Right lobe of liver (tissue), 6 donors: Measurements from ENCODE around the gene ZNHIT6. TPM values are rescaled to one million over a fixed set of nuclear protein-coding genes. Genes with fewer than 3 reads are reported as not detected.

Source experiments
- ATAC-seq, 4 donors: fragments of 200-7000 bp; cut with Tn5 transposase; one replicate each; pipeline ENCODE4 v1.9.1; 2020; ENCODE audit warnings: mild to moderate bottlenecking in 4 of 4, moderate library complexity in 4 of 4
- DNase-seq, 3 donors: peaks; one replicate each; pipeline ENCODE4 v3.0.0-alpha.2; 2020
- H3K27ac ChIP-seq, 3 donors: fragments of 200-600 bp; one replicate each; pipeline ENCODE4 v1.8.0; 2022
- H3K27me3 ChIP-seq, 2 donors: fragments of 200-600 bp; one replicate each; pipeline ENCODE4 v1.8.0; 2022
- H3K36me3 ChIP-seq, 4 donors: fragments of 200-600 bp; sonication (generic) in 1 of 4; one replicate each; pipeline versions ENCODE4 v1.5.1 to v1.8.0; 2017 to 2022; ENCODE audit warnings: control low read depth in 1 of 4
- H3K4me1 ChIP-seq, 4 donors: fragments of 200-600 bp; sonication (generic) in 1 of 4; one replicate each; pipeline versions ENCODE4 v1.5.1 to v1.8.0; 2017 to 2022; ENCODE audit warnings: control low read depth in 1 of 4
- H3K4me3 ChIP-seq, 3 donors: fragments of 200-600 bp; one replicate each; pipeline ENCODE4 v1.8.0; 2022
- H3K9me3 ChIP-seq, 4 donors: fragments of 200-600 bp; sonication (generic) in 1 of 4; one replicate each; pipeline versions ENCODE4 v1.5.1 to v1.8.0; 2017 to 2022; ENCODE audit warnings: control low read depth in 1 of 4
- POLR2A ChIP-seq: fragments of 450-650 bp; IDR thresholded peaks from one replicate; pipeline ENCODE4 v1.6.1; 2017; ENCODE audit warnings: antibody characterized with exemption, mild to moderate bottlenecking
- WGBS: methylation state at CpG from one replicate; pipeline ENCODE4 v1.1.6; 2018; ENCODE audit warnings: low coverage, low lambda C conversion rate; ENCODE audit not compliant: insufficient coverage; ENCODE audit errors: missing lambda C conversion rate; 5-methylcytosine and 5-hydroxymethylcytosine counted together
- intact Hi-C, 2 donors: fragments of 100-400 bp; cut with DNase I; formaldehyde crosslinking; loops; one replicate each; pipeline versions ENCODE4 v1.11.2 to v1.14.1; 2022
- long read RNA-seq: library from polyadenylated mRNA; unstranded; transcript quantifications from one replicate; pipeline ENCODE4 v2.0.0, GENCODE V29; 2019
- total RNA-seq, 6 experiments: library from RNA; depleted of rRNA in 2 of 6; stranded (reverse); fragments of >200 nt in 2 of 6; fragmentation: NEBNext Ultra II Directional in 3 of 6; extraction: Animal tissue kit (Norgen Biotek cat#: 25700) in 3 of 6; gene quantifications; one replicate each; pipeline versions ENCODE4 v1.1.0 to v1.2.4, GENCODE V29; 2016 to 2023
- TF ChIP-seq, protein P1 (sequence below), 4 donors: fragments of 200-600 bp in 3 of 4; fragments of 450-650 bp in 1 of 4; IDR thresholded peaks; one replicate each; pipeline versions ENCODE4 v1.5.1 to v1.8.0; 2016 to 2022; ENCODE audit warnings: antibody characterized with exemption in 4 of 4, mild to moderate bottlenecking in 2 of 4
- donor health status: DM: no; HTN: yes; CAD: no.
- donor health status: DM: no; HTN: no; CAD: no.
- donor health status: DM: no; HTN: no; CAD: no.
- donor health status: DM: no; HTN: yes; CAD: no.
- donor health status: DM: no; HTN: yes; CAD: no.

Gene ZNHIT6, protein sequence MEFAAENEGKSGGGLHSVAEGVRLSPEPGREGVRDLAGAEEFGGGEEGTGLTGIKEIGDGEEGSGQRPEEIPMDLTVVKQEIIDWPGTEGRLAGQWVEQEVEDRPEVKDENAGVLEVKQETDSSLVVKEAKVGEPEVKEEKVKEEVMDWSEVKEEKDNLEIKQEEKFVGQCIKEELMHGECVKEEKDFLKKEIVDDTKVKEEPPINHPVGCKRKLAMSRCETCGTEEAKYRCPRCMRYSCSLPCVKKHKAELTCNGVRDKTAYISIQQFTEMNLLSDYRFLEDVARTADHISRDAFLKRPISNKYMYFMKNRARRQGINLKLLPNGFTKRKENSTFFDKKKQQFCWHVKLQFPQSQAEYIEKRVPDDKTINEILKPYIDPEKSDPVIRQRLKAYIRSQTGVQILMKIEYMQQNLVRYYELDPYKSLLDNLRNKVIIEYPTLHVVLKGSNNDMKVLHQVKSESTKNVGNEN
- 1 to 10 TPM; 3.1 to 5.1 (median 4.2) TPM for total RNA-seq
- long read RNA-seq, partial matches to known transcripts = 0 of 1 reads
- long read RNA-seq, other reads (novel, unspliced or antisense) = 0 of 1 reads

DNA sequence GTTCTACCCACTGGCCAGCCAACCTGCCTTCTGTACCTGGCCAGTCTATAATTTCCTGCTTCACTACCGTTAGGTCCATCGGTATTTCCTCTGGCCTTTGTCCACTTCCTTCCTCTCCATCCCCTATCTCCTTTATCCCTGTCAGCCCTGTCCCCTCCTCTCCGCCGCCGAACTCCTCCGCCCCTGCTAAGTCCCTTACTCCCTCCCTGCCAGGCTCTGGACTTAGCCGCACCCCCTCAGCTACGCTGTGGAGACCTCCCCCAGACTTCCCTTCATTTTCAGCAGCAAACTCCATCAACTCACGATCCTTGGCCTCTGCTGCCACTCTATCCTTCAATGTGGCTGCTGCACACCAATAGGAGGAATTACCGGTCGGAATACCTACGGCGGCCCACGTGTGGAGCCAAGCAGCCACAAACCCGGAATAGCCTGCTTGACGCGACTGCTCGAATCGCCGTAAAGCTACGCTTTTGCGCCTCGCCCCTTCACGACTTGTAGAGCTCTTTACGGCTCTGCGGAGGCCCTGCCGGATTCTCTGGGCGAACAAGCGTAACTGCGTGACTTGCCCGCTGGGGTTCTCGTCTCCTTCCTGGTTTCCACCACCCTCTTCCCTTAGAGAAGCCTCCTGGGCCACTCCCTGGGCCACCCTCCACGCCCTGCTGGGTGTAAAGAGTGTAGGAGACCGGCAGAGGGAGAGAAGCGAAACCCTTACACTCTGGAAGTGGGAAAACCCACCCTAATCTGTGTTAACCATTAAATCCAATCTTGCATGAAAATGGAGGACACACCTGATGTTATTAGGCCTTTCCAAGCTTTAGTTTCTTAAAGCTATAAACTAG lies at the start of gene ZNHIT6:
TSS of gene ZNHIT6 (minus strand) at position 444 of the 839 bp plus-strand sequence. CDS start at position 295, 149 bp downstream.
- H3K36me3 ChIP-seq = peaks cover 0 to 6% (median 0%) of the 10 kb centered on the region in 4 donors
- intact Hi-C loops = loop anchor here in 1 of 2 donors (10.0 kb wide), 2 partner anchors 93 to 403 kb away; no protein-coding TSS in a partner anchor
- TF ChIP-seq POLR2A = peak; percentile 70
- TF ChIP-seq, protein P1, sequence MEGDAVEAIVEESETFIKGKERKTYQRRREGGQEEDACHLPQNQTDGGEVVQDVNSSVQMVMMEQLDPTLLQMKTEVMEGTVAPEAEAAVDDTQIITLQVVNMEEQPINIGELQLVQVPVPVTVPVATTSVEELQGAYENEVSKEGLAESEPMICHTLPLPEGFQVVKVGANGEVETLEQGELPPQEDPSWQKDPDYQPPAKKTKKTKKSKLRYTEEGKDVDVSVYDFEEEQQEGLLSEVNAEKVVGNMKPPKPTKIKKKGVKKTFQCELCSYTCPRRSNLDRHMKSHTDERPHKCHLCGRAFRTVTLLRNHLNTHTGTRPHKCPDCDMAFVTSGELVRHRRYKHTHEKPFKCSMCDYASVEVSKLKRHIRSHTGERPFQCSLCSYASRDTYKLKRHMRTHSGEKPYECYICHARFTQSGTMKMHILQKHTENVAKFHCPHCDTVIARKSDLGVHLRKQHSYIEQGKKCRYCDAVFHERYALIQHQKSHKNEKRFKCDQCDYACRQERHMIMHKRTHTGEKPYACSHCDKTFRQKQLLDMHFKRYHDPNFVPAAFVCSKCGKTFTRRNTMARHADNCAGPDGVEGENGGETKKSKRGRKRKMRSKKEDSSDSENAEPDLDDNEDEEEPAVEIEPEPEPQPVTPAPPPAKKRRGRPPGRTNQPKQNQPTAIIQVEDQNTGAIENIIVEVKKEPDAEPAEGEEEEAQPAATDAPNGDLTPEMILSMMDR (IDR thresholded peaks at IDR 0.05) = peak; percentile 9 to 30 (median 25)
- DNase-seq (peak; percentile 88 to 93 (median 92)), ATAC-seq (peak; percentile 98 to 99 (median 99))
- 2% methylated on average over 19 of the region's 35 CpGs for WGBS
- peaks cover 0 to 10% (median 4%) of the 10 kb centered on the region in 4 donors for H3K4me1 ChIP-seq
- peak within 1 kb of the TSS; percentile 75 to 76 (median 75) for H3K27ac ChIP-seq
- peak within 1 kb of the TSS; percentile 62 to 78 (median 65) for H3K4me3 ChIP-seq
- no peaks in the 10 kb centered on the region for H3K27me3 ChIP-seq
- H3K9me3 ChIP-seq = no peaks in the 10 kb centered on the region

DNA sequence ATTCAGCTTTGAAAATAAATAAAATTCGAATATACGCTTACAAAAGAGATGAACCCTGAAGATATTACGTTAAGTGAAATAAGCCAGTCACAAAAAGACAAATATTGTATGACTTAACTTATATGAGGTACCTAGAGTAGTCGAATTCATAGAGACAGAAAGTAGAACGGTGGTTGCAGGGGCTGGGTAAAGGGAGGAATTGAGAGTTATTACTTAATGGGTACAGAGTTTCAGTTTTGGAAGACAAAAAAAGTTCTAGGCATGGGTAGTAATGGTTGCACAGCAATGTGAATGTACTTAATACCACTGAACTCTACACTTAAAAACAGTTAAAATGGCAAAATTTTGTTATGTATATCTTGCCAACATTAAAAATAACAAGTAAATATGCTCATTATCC lies 48.6 kb upstream of the ZNHIT6 start:
- H3K27ac ChIP-seq = no peak overlapping the region
- no peaks in the 10 kb centered on the region for H3K36me3 ChIP-seq
- intact Hi-C loops = no loop called here
- DNase-seq (no peak), ATAC-seq (no peak)
- H3K4me1 ChIP-seq = no peaks in the 10 kb centered on the region
- H3K4me3 ChIP-seq = no peak overlapping the region
- TF ChIP-seq POLR2A = no peak
- TF ChIP-seq, protein P1 (IDR thresholded peaks at IDR 0.05) = no peak
- no peaks in the 10 kb centered on the region for H3K9me3 ChIP-seq
- WGBS = 61% methylated on average over 5 of the region's 5 CpGs
- no peaks in the 10 kb centered on the region for H3K27me3 ChIP-seq

DNA sequence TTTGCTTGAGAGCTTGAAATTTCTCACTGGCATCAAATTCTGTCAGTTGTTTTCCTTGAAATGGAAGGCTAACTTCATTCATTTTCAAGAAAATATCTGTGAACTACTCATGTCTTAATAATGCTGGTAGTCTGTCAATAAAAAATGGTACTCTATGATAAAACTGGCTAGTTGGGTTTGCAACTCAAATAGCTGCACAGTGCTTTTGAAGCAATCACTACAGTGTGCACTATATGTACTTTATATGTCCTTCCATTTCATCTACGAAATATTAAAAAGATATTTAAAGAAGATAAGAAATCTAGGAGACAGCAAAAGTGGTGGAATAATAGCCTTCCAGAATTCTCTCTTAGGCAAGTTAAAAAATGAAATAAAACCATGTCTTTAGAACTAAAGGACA lies 39.9 kb upstream of the ZNHIT6 start:
- H3K27ac ChIP-seq = no peak overlapping the region
- H3K4me1 ChIP-seq = no peaks in the 10 kb centered on the region
- H3K36me3 ChIP-seq = no peaks in the 10 kb centered on the region
- ATAC-seq (no peak), DNase-seq (no peak)
- H3K4me3 ChIP-seq = no peak overlapping the region
- TF ChIP-seq, protein P1 (IDR thresholded peaks at IDR 0.05) = no peak
- no peak for TF ChIP-seq POLR2A
- H3K27me3 ChIP-seq = no peaks in the 10 kb centered on the region
- intact Hi-C loops = no loop called here
- 0% methylated on average over 1 of the region's 1 CpG for WGBS
- no peaks in the 10 kb centered on the region for H3K9me3 ChIP-seq

DNA sequence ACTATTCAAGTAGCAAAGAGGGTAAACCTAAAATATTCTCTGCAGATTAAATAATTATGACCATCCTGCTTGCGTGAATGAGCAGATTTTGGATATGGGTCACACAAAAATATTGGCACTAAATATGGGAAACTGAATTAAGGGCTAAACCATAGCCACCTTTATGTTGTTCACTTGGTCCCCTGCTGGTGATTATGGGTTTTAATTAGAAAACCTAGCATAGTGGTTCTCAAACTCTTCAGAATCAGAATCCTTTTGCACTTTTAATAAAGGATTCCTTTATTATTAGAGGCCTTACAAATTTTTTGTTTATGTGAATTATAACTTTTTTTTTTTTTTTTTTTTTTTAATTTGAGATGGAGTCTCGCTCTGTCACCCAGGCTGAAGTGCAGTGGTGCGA lies 38.5 kb upstream of the ZNHIT6 start:
- Histone ChIP-seq H3K36me3 (no peaks in the 10 kb centered on the region), H3K27me3 (no peaks in the 10 kb centered on the region), H3K4me1 (no peaks in the 10 kb centered on the region), H3K27ac (no peak overlapping the region), H3K4me3 (no peak overlapping the region), H3K9me3 (no peaks in the 10 kb centered on the region)
- no peak for DNase-seq
- 75% methylated on average over 2 of the region's 3 CpGs for WGBS
- intact Hi-C loops = no loop called here
- no peak for ATAC-seq
- TF ChIP-seq POLR2A = no peak
- TF ChIP-seq, protein P1 (IDR thresholded peaks at IDR 0.05) = no peak
